ENCODE results near the gene GAB1. TPM values are rescaled to one million over a fixed set of nuclear protein-coding genes. Genes with fewer than 3 reads are reported as not detected.

Gene GAB1
- total RNA-seq, 3 donors from 2014 or later (not counting 1 experiment from before 2014, with no cell fraction given) = 11.5 to 25.4 (median 11.9) TPM

DNA sequence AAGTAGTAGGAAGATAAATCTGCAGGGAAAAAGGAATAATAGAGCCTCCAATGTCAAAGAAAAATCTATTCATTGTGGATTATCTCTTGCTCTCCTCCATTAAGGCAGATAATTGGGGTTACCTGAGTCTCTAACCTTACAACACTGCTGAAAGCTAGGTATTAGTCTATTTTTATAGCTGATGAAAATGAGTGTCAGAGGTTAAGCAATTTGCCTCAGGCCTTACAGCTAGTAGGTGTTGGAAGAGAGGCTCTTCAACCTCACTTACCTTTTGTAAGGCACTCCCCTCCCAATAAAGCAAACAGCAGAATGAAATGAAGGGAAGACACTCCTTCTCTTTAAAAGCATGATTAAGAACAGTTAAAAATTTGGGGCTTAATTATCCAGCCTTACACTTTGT is 45.4 kb upstream of the GAB1 start:
- Mint-ChIP-seq H3K4me3 (no peak overlapping the region), H3K27ac (no peak overlapping the region), H3K4me1 (no peaks in the 10 kb centered on the region), H3K9me3 (no peaks in the 10 kb centered on the region), H3K27me3 (ENCODE audit: low read depth in 2 of 2) (peaks cover 0 to 5% of the 10 kb centered on the region in 2 donors), H3K36me3 (no peaks in the 10 kb centered on the region)
- TF ChIP-seq, protein P1, sequence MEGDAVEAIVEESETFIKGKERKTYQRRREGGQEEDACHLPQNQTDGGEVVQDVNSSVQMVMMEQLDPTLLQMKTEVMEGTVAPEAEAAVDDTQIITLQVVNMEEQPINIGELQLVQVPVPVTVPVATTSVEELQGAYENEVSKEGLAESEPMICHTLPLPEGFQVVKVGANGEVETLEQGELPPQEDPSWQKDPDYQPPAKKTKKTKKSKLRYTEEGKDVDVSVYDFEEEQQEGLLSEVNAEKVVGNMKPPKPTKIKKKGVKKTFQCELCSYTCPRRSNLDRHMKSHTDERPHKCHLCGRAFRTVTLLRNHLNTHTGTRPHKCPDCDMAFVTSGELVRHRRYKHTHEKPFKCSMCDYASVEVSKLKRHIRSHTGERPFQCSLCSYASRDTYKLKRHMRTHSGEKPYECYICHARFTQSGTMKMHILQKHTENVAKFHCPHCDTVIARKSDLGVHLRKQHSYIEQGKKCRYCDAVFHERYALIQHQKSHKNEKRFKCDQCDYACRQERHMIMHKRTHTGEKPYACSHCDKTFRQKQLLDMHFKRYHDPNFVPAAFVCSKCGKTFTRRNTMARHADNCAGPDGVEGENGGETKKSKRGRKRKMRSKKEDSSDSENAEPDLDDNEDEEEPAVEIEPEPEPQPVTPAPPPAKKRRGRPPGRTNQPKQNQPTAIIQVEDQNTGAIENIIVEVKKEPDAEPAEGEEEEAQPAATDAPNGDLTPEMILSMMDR (IDR thresholded peaks at IDR 0.05) = no peak
- no peak for DNase-seq
- Histone ChIP-seq H3K9me3 (ENCODE audit: control insufficient read depth, insufficient read depth, low read length) (no peaks in the 10 kb centered on the region), H3K36me3 (ENCODE audit: control insufficient read depth, insufficient read depth, low read length) (no peaks in the 10 kb centered on the region), H3K4me3 (ENCODE audit: low read length) (no peak overlapping the region), H3K27ac (ENCODE audit: low read length) (no peak overlapping the region), H3K27me3 (ENCODE audit: control insufficient read depth, insufficient read depth, low read length) (no peaks in the 10 kb centered on the region), H3K4me1 (ENCODE audit: control insufficient read depth, insufficient read depth, low read length) (no peaks in the 10 kb centered on the region)
- intact Hi-C loops (cut with micrococcal nuclease) = no loop called here
- no peak for ATAC-seq

GRCh38 chr4:143292858-143293257 is 43.8 kb upstream of the GAB1 start:
- Histone ChIP-seq H3K27ac (ENCODE audit: low read length) (no peak overlapping the region), H3K4me3 (ENCODE audit: low read length) (no peak overlapping the region), H3K4me1 (ENCODE audit: control insufficient read depth, insufficient read depth, low read length) (no peaks in the 10 kb centered on the region), H3K36me3 (ENCODE audit: control insufficient read depth, insufficient read depth, low read length) (no peaks in the 10 kb centered on the region), H3K9me3 (ENCODE audit: control insufficient read depth, insufficient read depth, low read length) (no peaks in the 10 kb centered on the region), H3K27me3 (ENCODE audit: control insufficient read depth, insufficient read depth, low read length) (no peaks in the 10 kb centered on the region)
- Mint-ChIP-seq H3K27me3 (ENCODE audit: low read depth in 2 of 2) (no peaks in the 10 kb centered on the region), H3K4me1 (no peaks in the 10 kb centered on the region), H3K36me3 (no peaks in the 10 kb centered on the region), H3K4me3 (no peak overlapping the region), H3K9me3 (no peaks in the 10 kb centered on the region), H3K27ac (no peak overlapping the region)
- no peak for DNase-seq
- 83% methylated on average over 1 of the region's 1 CpG for WGBS (ENCODE audit: insufficient coverage)
- intact Hi-C loops (cut with micrococcal nuclease) = no loop called here
- ATAC-seq = no peak
- TF ChIP-seq, protein P1 (IDR thresholded peaks at IDR 0.05) = no peak

DNA sequence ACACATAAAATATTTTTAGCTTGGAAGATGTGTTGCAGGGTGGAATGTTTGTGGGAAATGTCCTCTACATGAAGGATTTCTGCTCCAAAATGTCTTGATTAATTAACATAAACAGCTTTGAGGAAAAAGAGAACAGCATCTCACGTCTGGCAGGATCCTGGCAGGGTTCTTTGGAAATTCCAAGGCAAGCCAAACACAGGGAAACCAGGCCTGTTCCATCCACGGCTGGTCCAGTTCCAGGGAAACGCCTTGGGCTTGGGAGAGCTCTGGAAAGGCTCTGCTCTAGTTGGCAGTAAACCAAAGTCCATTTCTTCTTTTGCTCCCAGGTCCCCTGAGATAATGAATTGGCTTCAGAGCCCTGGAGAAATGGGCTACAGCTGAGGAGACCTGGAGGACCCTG is 42.4 kb upstream of the GAB1 start:
- intact Hi-C loops (cut with micrococcal nuclease) = no loop called here
- H3K9me3 ChIP-seq (ENCODE audit: control insufficient read depth, insufficient read depth, low read length) = no peaks in the 10 kb centered on the region
- DNase-seq (no peak), ATAC-seq (no peak)
- H3K4me1 ChIP-seq (ENCODE audit: control insufficient read depth, insufficient read depth, low read length) = no peaks in the 10 kb centered on the region
- no peaks in the 10 kb centered on the region for H3K36me3 ChIP-seq (ENCODE audit: control insufficient read depth, insufficient read depth, low read length)
- Mint-ChIP-seq H3K9me3 (no peaks in the 10 kb centered on the region), H3K4me1 (no peaks in the 10 kb centered on the region), H3K36me3 (no peaks in the 10 kb centered on the region), H3K27ac (no peak overlapping the region), H3K4me3 (no peak overlapping the region), H3K27me3 (ENCODE audit: low read depth in 2 of 2) (no peaks in the 10 kb centered on the region)
- no peak overlapping the region for H3K27ac ChIP-seq (ENCODE audit: low read length)
- no peak overlapping the region for H3K4me3 ChIP-seq (ENCODE audit: low read length)
- WGBS (ENCODE audit: insufficient coverage) = 78% methylated on average over 3 of the region's 3 CpGs
- no peaks in the 10 kb centered on the region for H3K27me3 ChIP-seq (ENCODE audit: control insufficient read depth, insufficient read depth, low read length)
- TF ChIP-seq, protein P1 (IDR thresholded peaks at IDR 0.05) = no peak

DNA sequence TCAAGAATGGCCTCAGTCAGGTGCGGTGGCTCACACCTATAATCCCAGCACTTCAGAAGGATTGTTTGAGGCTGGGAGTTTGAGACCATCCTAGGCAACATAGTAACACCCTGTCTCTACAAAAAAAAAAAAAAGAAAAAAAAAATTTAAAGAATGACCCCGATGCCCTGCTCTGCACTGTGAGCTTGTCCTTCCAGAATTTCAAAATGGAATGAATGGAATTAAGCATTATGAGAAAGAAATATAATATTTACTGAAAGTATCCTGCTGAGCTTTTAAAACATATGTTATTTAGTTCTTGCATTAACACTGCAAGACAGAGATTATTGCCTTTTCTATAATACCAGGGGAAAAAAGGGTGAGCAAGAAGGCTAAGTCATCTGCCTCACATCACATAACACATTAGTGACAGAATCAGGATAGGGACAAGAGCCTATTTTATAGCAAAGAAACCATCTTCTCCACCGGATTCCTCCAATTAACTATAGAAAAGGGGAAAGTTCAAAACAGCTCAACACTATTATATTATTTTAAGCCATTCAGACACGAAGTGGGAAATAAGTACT is 41.9 kb upstream of the GAB1 start:
- Histone ChIP-seq H3K27ac (ENCODE audit: low read length) (no peak overlapping the region), H3K36me3 (ENCODE audit: control insufficient read depth, insufficient read depth, low read length) (no peaks in the 10 kb centered on the region), H3K4me1 (ENCODE audit: control insufficient read depth, insufficient read depth, low read length) (no peaks in the 10 kb centered on the region), H3K4me3 (ENCODE audit: low read length) (no peak overlapping the region), H3K27me3 (ENCODE audit: control insufficient read depth, insufficient read depth, low read length) (no peaks in the 10 kb centered on the region), H3K9me3 (ENCODE audit: control insufficient read depth, insufficient read depth, low read length) (no peaks in the 10 kb centered on the region)
- Mint-ChIP-seq H3K36me3 (no peaks in the 10 kb centered on the region), H3K27me3 (ENCODE audit: low read depth in 2 of 2) (no peaks in the 10 kb centered on the region), H3K4me1 (no peaks in the 10 kb centered on the region), H3K9me3 (no peaks in the 10 kb centered on the region), H3K4me3 (no peak overlapping the region), H3K27ac (no peak overlapping the region)
- TF ChIP-seq, protein P1 (IDR thresholded peaks at IDR 0.05) = no peak
- 100% methylated on average over 1 of the region's 4 CpGs for WGBS (ENCODE audit: insufficient coverage)
- no peak for ATAC-seq
- intact Hi-C loops (cut with micrococcal nuclease) = no loop called here
- no peak for DNase-seq
